ENCODE results near the gene HDHD3. TPM values are rescaled to one million over a fixed set of nuclear protein-coding genes. Genes with fewer than 3 reads are reported as not detected.
A peak's percentile ranks its signal among the peaks of the same experiment; 100 is the strongest.
"Not testable (repeated sequence)": the region's sequence is repeated elsewhere in the genome, so short reads cannot be mapped to it uniquely, and the experiment has no call there.

The HDHD3 gene
- total RNA-seq, 1 donor from 2014 or later: 9.8 TPM

DNA sequence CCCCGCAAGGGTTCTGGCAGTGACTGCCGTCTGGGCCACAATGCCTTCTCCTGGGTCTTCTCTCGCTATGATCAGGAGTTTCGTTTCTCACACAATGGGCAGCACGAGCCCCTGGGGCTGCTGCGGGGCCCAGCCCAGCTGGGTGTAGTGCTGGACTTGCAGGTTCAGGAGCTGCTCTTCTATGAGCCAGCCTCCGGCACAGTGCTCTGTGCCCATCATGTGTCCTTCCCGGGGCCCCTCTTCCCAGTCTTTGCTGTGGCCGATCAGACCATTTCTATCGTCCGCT, 7.0 kb downstream of the HDHD3 start:
- ATAC-seq (ENCODE audit: poor library complexity): no peak
- no peak for DNase-seq
- intact Hi-C loops (cut with DNase I): no loop called here

DNA sequence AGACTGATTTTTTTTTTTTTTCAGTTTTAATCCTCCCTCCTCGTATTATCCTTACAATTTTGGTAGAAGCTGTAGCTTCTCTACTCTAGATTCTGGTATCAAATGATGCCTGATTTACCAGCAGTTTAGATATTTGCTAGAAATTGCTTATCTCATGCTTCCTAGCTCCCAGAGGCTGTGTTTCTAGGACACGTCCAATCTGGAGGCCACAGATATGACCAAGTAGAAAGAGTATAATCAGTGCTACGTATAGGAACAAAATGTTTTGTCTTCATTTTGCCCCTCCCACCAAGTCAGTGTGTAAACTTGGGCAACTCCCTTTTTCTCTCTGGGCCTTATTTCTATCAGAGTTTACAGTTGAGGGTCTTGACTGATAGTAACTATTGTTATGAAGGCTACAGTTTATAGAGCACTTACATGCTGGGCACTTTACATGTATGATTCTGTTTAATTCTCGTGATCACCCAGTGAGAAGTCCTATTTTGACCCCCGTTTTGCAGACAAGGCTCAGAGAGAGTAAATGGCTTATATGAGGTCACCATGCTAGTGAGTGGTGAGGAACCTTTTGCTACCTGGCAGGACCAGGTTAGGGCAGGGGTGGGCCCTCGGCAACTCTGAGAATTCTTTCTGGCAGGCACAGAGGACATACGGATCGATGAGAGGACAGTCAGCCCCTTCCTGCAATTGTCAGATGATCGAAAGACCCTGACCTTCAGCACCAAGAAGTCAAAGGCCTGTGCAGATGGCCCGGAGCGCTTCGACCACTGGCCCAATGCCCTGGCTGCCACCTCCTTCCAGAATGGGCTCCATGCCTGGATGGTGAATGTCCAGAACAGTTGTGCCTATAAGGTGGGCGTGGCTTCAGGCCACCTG, 7.6 kb downstream of the HDHD3 start:
- DNase-seq (no peak), ATAC-seq (ENCODE audit: poor library complexity) (peak; percentile 38)
- intact Hi-C loops (cut with DNase I): no loop called here

DNA sequence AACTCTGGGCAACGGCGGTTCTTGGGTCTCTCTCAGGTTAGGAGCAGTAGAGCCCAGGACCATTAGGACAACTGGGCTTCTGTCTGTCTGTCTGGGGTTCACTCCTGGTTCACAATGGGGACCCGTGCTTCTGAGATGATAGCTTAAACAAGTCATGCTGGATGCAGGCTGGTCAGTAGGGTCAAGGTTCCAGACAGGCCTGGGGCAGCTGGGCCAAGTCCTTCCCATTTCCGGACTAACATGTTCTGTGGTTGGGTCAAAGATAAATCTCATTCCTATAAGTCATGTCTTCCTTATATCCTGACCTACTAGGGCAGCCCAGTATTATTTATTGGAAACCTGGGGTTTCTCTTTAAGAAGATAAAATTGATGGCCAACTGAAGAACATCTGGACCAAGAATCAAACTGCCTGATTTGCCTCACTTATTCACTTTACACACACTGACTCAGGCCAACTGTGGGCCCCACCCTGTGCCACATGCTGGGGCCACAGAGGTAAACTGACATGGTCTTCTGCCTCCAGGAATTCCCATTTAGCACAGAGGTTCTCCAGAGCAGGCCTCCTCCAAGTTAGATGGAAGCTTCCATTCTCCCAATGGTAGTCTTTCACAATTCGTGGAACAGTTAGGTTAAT, 8.3 kb downstream of the HDHD3 start:
- DNase-seq: no peak
- ATAC-seq (ENCODE audit: poor library complexity): no peak
- intact Hi-C loops (cut with DNase I): no loop called here

DNA sequence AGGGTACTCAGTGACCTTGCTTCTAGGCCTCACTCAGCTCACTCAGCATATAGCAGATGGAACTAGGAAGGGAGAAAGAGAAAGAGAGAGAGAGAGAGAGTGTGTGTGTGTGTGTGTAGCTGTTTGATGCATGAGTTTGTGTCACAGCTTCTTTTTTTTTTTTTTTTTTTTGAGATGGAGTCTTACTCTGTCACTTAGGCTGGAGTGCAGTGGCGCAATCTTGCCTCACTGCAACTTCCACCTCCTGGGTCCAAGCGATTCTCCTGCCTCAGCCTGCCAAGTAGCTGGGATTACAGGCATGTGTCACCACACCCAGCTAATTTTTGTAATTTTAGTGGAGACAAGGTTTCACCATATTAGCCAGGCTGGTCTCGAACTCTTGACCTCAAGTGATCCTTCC, 11.1 kb downstream of the HDHD3 start:
- DNase-seq; ATAC-seq (ENCODE audit: poor library complexity); intact Hi-C loops (cut with DNase I): not testable (repeated sequence)

DNA sequence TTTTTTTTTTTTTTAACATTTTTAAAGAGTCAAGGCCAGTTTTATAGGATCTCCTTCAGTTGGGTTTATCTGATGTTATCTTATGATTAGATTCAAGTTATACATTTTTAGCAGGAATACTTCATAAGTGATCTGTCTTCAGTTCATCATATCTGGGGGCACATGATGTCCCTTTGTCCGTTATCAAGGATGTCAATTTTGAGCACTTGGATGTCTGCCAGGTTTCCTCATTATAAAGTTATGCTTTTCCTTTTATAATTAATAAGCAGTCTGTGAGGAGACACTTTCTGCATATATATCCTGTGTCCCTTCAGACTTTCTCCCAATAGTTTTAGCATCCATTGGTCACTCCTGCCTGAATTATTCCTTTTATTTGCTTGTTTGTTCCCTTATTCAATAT, 11.8 kb downstream of the HDHD3 start:
- ATAC-seq (ENCODE audit: poor library complexity) (no peak), DNase-seq (no peak)
- intact Hi-C loops (cut with DNase I): no loop called here

DNA sequence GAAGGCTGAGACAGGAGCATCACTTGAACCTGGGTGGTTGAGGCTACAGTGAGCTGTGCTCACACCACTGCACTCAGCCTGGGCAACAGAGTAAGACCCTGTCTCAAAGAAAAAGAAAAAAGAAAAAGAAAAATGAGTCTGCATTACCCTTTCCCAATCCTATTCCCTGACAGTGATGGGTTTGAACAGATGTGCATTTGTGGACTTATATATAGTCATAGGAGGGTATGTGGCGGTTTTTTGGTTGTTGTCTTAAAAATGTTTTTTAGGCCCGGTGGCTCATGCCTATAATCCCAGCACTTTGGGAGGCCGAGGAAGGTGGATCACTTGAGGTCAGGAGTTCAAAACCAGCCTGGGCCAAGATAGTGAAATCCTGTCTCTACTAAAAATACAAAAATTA, 13.4 kb downstream of the HDHD3 start:
- no peak for ATAC-seq (ENCODE audit: poor library complexity)
- DNase-seq: no peak
- intact Hi-C loops (cut with DNase I): no loop called here

DNA sequence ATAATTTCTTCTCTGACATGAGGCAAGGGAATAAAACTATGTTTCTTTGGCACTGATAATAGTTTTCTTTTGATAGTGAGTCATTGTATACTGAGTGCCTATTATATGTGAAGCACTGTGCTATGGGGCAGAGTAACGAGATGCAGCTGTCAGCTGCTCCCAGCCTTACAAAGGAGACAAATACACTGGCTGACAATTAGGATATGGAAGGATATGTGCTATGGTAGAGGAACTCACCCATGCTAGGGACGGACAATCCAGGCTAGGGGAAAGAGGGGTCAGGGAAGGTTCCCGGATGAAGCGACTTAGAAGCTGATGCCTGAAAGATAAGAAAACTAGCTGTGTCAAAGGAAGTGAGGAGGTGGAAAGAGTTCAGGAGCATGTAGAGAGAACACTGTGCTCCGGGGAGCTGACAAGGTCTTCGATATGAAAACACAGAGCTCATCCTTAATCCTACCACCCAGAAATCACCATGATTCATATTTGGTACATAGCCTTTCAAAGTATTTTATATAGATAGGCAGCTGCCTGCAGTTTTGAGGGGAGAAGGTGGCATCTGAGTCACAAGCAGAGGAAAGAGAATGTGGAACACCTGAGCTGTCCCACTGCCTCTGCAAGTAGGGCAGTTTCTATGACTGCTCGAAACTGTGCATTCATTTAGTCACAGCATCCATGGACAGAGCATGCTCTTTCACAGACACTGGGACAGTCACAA, 15.3 kb downstream of the HDHD3 start:
- no peak for ATAC-seq (ENCODE audit: poor library complexity)
- intact Hi-C loops (cut with DNase I): no loop called here
- no peak for DNase-seq

DNA sequence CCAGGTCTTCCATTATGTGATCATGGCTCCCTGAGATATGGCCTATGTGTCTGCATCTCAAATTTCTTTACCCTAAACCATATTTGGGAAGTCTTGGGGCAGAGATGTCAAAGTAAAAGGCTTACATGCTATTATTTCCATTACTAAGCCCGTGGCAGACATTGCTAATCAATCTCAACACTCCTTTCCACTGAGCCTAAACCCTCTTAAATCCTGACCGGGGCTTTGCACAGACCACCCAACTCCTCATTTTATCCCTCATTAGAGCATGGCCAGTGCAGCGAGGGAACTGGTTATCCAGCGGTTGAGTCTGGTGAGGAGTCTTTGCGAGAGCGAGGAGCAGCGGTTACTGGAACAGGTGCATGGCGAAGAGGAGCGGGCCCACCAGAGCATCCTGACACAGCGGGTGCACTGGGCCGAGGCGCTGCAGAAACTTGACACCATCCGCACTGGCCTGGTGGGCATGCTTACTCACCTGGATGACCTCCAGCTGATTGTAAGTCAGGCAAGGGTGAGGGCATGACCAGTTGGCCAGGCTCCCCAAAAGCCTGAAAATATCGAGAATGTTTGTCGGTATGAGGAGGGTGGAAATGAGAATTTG, 16.4 kb downstream of the HDHD3 start:
- DNase-seq: no peak
- ATAC-seq (ENCODE audit: poor library complexity): no peak
- intact Hi-C loops (cut with DNase I): no loop called here

DNA sequence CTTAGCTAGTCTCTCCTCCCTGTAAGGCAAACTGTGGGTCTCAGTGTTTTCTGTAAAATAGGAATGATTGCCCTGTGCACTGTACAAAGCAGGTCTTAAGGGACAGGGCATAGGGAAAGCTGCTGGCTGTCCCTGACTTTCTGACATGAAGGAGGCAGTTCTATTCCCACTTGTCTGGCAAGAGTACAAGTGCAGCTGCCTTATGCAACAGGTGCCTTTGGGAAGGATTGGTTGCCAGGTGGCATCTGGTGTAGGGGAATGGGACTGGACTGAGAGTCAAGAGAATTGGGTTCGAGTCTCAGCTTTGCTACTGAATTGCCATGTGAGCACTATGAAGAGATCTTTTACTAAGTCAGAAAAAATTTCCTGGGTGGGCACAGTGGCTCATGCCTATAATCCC, 17.4 kb downstream of the HDHD3 start:
- ATAC-seq (ENCODE audit: poor library complexity): peak; percentile 81
- intact Hi-C loops (cut with DNase I): no loop called here

DNA sequence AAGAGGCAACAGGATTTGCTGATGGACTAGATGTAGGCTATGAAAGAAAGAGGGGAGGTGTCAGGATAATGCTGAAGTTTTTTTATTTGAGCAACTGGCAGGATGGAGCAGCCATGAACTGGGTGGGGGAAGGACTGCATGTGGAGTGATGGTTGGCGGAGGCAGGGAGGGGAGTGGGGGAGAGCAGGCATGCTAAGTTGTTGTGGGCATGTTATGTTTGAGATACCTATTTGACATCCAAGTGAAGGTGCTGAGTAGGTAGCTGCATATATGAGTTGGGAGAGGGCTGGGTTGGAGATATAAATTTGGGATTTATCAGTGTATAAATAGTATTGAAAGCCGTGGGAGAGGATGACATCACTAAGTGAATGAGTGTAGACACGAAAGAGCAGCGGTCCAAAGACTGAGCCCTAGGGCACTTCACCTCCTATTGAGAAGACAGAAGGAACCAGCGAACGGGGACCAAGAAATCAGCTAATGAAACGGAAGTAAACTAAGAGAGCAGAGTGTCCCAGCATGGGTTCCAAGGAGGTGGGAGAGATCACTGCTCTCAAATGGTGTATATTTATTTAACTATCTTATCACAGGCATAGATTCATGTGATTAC, 20.0 kb downstream of the HDHD3 start:
- DNase-seq (no peak), ATAC-seq (ENCODE audit: poor library complexity) (no peak)
- intact Hi-C loops (cut with DNase I): no loop called here

More for the DNA sequence above, 17.4 kb downstream of the HDHD3 start:
- DNase-seq: no peak

DNA sequence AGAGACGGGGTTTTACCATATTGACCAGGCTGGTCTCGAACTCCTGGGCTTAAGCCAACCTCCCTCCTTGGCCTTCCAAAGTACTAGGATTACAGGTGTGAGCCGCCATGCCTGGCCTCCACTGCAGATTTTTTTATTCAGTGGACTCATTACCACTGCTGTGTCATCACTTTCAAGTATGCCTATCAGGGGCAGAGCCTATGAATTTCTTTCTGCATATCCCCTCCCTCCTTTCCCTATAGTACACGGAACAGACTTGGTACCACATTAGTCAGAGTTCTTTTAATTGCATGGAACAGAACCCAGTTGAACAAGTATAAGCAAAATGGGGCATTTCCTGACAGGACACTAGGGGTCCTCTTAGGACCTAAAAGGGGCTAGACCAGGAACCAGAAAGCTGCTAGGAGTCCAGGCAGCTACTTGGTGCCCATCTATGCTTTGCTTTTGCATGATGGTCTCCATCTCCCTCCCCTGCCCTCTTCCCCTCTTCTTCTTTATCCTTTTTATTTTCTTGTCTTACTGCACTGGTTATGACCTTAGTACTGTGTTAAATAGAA, 21.7 kb downstream of the HDHD3 start:
- intact Hi-C loops (cut with DNase I): no loop called here
- ATAC-seq (ENCODE audit: poor library complexity) (no peak), DNase-seq (no peak)

DNA sequence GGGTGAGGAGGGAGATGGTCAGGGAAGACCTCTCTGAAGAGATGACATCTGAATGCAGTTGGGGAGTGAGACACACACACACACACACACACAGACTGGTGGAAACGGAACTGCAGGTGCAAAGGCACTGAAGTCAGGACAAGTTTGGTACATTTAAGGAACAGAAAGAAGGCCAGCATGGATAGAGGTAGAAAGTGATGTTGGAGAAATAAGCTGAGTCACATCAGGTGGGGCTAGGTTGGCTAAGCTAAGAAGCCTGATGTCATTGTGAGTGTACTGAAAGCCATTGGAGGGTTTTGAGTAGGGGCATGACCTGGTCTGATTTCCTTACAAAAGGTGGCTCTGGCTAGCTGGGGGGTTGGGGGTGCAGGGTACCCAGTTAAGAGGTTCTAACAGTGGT, 24.4 kb downstream of the HDHD3 start:
- intact Hi-C loops (cut with DNase I): no loop called here
- no peak for ATAC-seq (ENCODE audit: poor library complexity)

DNA sequence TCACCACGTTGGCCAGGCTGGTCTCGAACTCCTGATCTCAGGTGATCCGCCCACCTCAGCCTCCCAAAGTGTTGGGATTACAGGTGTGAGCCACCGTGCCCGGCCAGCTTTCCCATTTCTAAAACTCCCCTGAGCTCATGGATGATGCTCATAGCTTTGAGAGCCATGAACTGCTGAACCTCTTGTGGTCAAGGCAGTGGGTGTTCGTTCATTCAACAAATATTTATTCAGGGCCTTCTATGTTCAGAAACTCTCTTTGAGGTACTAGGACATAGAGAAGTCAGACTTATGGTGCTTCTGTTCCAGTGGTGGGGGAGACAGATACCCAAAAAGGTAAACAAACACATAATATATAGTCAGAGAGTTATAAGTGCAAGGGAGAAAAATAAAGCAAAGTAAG, 24.8 kb downstream of the HDHD3 start:
- intact Hi-C loops (cut with DNase I): no loop called here
- DNase-seq: no peak
- ATAC-seq (ENCODE audit: poor library complexity): no peak

More for the DNA sequence above, 24.4 kb downstream of the HDHD3 start:
- DNase-seq: no peak

DNA sequence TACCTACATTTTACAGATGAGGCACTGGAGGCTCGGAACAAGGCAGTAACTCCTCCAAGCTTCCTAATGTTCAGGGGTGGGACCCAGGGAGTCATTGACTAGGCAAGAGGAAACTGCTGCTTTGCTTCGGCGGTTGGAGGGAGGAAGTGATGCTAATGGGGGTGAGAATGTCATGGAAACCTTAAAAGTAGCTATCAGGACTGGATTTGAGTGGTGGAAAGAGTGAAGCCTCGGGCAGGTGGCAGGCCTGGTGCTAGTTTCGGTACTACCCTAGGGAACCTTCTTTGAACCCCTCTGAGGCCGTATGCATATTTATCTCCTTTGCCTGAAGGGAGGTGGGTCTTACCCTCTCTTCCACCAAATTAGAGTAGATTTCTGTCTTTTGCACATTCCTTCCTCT, 25.8 kb downstream of the HDHD3 start:
- intact Hi-C loops (cut with DNase I): no loop called here
- DNase-seq: no peak
- no peak for ATAC-seq (ENCODE audit: poor library complexity)

DNA sequence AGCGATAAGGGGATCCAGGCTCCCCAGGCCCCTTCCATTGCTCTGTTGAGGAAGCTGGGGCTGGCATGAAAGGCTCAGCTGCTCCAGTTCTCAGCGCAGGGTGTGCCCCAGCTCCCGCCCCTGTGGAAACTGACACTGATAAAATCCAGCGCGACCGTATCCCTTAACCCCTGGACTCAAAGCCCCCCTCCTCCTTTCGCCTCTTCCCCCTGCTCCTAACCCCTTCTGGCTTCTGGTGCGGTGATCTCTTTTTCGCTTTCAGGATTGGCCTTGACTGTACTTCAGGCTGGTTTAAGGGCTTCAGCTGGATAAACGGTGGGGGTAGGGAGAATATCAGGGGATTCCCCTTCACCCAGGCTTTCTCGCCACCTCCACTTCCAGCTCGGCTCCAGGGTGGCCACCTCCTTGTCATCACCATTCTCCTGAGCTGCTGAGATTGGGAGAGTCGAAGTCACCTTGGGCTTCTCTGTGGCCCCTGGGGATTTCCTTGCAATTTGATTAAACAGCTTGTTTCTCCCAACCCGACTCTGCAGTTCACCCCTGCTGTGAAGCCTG, 26.6 kb downstream of the HDHD3 start:
- ATAC-seq (ENCODE audit: poor library complexity) (no peak), DNase-seq (no peak)
- intact Hi-C loops (cut with DNase I): no loop called here

DNA sequence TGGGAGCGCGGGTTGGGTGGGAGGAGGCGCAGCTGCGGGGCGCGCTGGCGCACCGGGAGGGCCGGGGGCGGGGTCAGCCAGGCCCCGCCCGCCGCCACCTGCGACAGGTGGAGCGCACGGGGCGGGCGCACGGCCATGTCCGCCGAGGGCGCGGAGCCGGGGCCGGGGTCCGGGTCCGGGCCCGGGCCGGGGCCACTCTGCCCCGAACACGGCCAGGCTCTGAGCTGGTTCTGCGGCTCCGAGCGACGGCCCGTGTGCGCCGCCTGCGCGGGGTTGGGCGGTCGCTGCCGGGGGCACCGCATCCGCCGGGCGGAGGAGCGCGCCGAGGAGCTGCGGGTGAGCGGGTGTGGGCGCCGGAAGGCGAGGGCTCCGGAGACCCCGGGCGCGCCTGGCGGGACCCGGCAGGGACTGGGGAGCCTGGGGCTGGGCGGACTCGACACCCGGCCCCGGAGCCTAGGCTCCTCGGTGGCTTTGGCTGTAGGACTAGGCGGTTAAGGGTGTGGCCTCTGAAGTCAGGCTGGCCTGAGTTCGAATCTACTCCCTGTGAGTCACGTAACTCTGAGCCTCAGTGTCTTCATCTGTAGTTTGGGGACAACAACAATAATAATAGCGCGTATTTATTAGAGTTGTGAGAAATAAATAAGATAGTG, 27.2 kb downstream of the HDHD3 start, which contains the start of gene BSPRY:
BSPRY (plus strand) TSS at position 97 of the 650 bp plus-strand sequence; CDS start at position 136, 39 bp downstream.
- intact Hi-C loops (cut with DNase I): no loop called here
- ATAC-seq (ENCODE audit: poor library complexity): peak; percentile 44
- DNase-seq: no peak

DNA sequence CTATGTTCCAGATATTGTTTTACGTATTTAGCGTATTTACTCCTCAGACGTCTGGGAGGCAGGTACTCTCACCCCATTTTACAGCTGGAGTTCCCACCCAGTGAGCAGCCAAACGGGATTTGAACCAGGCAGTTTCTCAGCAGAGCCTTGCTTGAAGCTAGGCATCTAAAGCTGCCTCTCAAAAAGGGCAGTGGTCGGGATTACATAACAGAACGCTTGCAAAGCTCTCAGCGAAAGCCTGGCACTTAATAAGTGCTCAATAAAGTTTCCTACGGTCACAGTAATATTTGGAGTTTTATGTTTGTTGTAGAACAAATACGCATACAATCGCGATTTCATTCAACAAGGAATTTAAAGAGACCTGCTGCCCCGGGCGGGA, 27.7 kb downstream of the HDHD3 start:
- ATAC-seq (ENCODE audit: poor library complexity): no peak
- intact Hi-C loops (cut with DNase I): no loop called here

DNA sequence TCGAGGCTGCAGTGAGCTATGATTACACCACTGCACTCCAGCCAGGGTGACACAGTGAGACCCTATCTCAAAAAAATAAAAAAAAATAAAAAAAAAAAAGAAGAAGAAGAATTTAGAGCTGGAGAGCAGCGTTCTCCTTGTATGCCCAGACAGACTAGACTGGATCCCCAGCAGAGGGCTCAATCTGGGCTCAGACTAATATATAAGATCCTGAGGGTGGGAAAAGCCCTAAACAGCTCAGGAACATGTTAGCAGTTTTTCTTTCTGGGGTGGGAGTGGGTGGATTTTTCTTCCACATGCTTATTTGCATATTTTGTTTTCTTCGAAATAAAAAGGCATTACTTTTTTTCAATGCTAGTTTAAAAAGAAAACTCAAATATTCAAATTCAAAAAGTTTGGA, 28.3 kb downstream of the HDHD3 start:
- intact Hi-C loops (cut with DNase I): no loop called here
- no peak for ATAC-seq (ENCODE audit: poor library complexity)
- DNase-seq: no peak

More for the DNA sequence above, 27.7 kb downstream of the HDHD3 start:
- no peak for DNase-seq
